Esophagus (tissue), 2 donors: Measurements from ENCODE around the gene MYBPHL. TPM values are rescaled to one million over a fixed set of nuclear protein-coding genes. Genes with fewer than 3 reads are reported as not detected.
A peak's percentile ranks its signal among the peaks of the same experiment; 100 is the strongest.

Experiments
- H3K27ac ChIP-seq, 2 donors: one replicate each; pipeline ENCODE4 v1.5.1; 2013; ENCODE audit warnings: low read depth in 2 of 2, mild to moderate bottlenecking in 2 of 2, inconsistent platforms in 1 of 2, low read length in 1 of 2, moderate library complexity in 1 of 2
- H3K27me3 ChIP-seq, 2 donors: one replicate each; pipeline ENCODE4 v1.6.1; 2013; ENCODE audit warnings: low read length in 2 of 2, control low read depth in 1 of 2, mild to moderate bottlenecking in 1 of 2; ENCODE audit not compliant: insufficient read depth in 2 of 2, control insufficient read depth in 1 of 2
- H3K36me3 ChIP-seq, 2 donors: one replicate each; pipeline ENCODE4 v1.6.1; 2013; ENCODE audit warnings: low read length in 1 of 2; ENCODE audit not compliant: control insufficient read depth in 2 of 2, insufficient read depth in 2 of 2
- H3K4me1 ChIP-seq, 2 donors: one replicate each; pipeline ENCODE4 v1.6.1; 2013; ENCODE audit warnings: low read length in 1 of 2; ENCODE audit not compliant: control insufficient read depth in 2 of 2, insufficient read depth in 2 of 2
- H3K4me3 ChIP-seq, 2 donors: one replicate each; pipeline ENCODE4 v1.5.1; 2013; ENCODE audit warnings: low read length in 2 of 2, mild to moderate bottlenecking in 2 of 2, low read depth in 1 of 2, moderate library complexity in 1 of 2
- H3K9me3 ChIP-seq, 2 donors: one replicate each; pipeline ENCODE4 v1.6.1; 2013; ENCODE audit warnings: mild to moderate bottlenecking in 2 of 2, low read depth in 1 of 2, low read length in 1 of 2, moderate library complexity in 1 of 2; ENCODE audit not compliant: control insufficient read depth in 2 of 2, insufficient read depth in 1 of 2
- WGBS, 2 donors: extraction: QIAGEN DNeasy Blood & Tissue Kit; methylation state at CpG; one replicate each; pipeline ENCODE4 v1.1.7; 2013; 5-methylcytosine and 5-hydroxymethylcytosine counted together
- polyA plus RNA-seq, 2 donors: library from polyadenylated mRNA; stranded (reverse); fragments of 200-250 nt; gene quantifications; one replicate each; pipeline ENCODE4 v1.2.3, GENCODE V29; 2013
- donor health status: healthy with polysubstance abuse.
- donor health status: Bipolar disorder and iron deficiency.

MYBPHL gene
- polyA plus RNA-seq = under 1 TPM; 0.08 to 0.14 TPM

DNA sequence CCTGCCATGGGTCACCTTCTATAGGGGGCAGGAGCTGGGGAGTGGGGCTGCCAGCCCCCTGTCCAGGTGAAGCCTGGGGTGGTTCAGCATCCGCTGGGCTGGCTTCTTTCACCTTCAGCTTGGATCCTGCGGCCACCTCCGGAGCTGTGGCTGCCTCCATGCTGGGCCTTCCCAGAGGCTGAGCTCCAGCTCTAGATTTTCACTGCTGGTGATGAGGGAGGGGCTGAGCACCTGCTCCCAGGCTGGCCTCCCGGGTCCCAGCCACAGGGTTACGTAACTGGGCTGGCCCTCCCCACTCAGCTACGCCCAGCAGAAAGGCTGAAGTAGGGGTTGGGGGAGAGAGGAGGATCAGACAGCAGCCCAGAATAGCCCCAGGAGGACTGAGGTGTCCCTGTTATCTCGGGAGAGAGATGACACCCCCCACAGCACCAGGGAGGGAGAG lies at the start of gene MYBPHL:
Gene MYBPHL, minus strand, starts transcription at position 180 of the 442 bp plus-strand sequence. Its CDS starts 20 bp downstream, at position 160.
- peaks cover 0 to 2% of the 10 kb centered on the region in 2 donors for H3K36me3 ChIP-seq
- H3K4me1 ChIP-seq = no peaks in the 10 kb centered on the region
- H3K9me3 ChIP-seq = no peaks in the 10 kb centered on the region
- H3K27ac ChIP-seq = peak within 1 kb of the TSS; percentile 16 to 27
- 66 to 74% methylated on average over 7 of the region's 7 CpGs for WGBS, 2 donors
- H3K4me3 ChIP-seq = no peak within 1 kb of the TSS
- no peaks in the 10 kb centered on the region for H3K27me3 ChIP-seq

DNA sequence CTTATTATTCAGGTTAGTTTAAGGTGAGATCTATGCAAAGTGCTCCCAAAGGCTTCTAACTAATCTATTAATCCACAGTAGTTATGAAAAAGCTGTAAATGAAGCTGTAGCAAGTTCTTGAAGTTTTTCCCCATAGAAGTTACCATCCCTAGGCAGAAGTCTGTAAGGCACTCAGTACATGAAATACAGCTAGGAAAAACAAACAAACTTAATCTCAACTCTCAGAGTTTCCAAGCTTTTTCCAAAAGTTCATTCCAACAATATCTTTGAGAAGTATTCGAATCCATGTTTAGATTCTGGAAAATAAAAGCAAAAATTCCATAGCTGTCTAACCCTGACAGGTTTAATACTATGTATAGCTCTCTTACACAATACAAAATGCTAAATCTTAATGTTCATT lies 49.7 kb upstream of the MYBPHL start:
- Histone ChIP-seq H3K4me3 (no peak overlapping the region), H3K27ac (no peak overlapping the region), H3K27me3 (no peaks in the 10 kb centered on the region), H3K4me1 (peaks cover under 1% of the 10 kb centered on the region in 2 donors), H3K9me3 (no peaks in the 10 kb centered on the region), H3K36me3 (peaks cover 0 to 2% of the 10 kb centered on the region in 2 donors)
- WGBS, 2 donors = 49 to 68% methylated on average over 1 of the region's 1 CpG

GRCh38 chr1:109354929-109355328 lies 48.1 kb upstream of the MYBPHL start:
- no peak overlapping the region for H3K4me3 ChIP-seq
- H3K27ac ChIP-seq = no peak overlapping the region
- peaks cover 2 to 4% of the 10 kb centered on the region in 2 donors for H3K4me1 ChIP-seq
- peaks cover 0 to 2% of the 10 kb centered on the region in 2 donors for H3K36me3 ChIP-seq
- 94 to 99% methylated on average over 3 of the region's 3 CpGs for WGBS, 2 donors
- no peaks in the 10 kb centered on the region for H3K27me3 ChIP-seq
- H3K9me3 ChIP-seq = no peaks in the 10 kb centered on the region

DNA sequence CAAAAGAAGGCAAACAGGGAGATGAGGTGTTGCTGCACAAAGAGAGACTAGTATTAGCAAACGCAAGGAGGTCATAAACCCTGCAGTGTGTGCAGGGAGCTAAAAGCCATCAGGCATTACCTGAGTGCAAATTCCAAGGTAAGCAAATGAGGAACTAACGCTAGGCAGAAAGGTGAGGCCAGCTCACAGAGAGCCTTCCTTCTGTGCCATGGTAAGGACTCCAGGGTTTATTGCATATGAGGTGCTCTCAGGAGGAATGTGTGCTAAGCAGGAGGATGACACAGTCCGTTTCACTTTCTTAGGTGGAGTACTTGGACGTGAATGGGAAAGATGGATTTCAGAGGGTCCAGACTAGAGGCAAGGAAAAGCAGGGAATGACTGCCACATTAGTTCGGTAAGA lies 44.6 kb upstream of the MYBPHL start:
- no peaks in the 10 kb centered on the region for H3K9me3 ChIP-seq
- whole genome bisulfite sequencing, 2 donors = 75 to 76% methylated on average over 5 of the region's 5 CpGs

GRCh38 chr1:109350655-109351054 lies 43.8 kb upstream of the MYBPHL start:
- peaks cover 2 to 4% of the 10 kb centered on the region in 2 donors for H3K4me1 ChIP-seq
- H3K27me3 ChIP-seq = no peaks in the 10 kb centered on the region
- WGBS, 2 donors = 88 to 91% methylated on average over 1 of the region's 1 CpG
- no peak overlapping the region for H3K4me3 ChIP-seq
- H3K36me3 ChIP-seq = peaks cover 2 to 7% of the 10 kb centered on the region in 2 donors
- no peak overlapping the region for H3K27ac ChIP-seq
- H3K9me3 ChIP-seq = no peaks in the 10 kb centered on the region

More for the DNA sequence above, 44.6 kb upstream of the MYBPHL start:
- no peaks in the 10 kb centered on the region for H3K27me3 ChIP-seq
- H3K27ac ChIP-seq = no peak overlapping the region
- no peak overlapping the region for H3K4me3 ChIP-seq
- peaks cover 2 to 7% of the 10 kb centered on the region in 2 donors for H3K36me3 ChIP-seq
- H3K4me1 ChIP-seq = peaks cover 2 to 4% of the 10 kb centered on the region in 2 donors

DNA sequence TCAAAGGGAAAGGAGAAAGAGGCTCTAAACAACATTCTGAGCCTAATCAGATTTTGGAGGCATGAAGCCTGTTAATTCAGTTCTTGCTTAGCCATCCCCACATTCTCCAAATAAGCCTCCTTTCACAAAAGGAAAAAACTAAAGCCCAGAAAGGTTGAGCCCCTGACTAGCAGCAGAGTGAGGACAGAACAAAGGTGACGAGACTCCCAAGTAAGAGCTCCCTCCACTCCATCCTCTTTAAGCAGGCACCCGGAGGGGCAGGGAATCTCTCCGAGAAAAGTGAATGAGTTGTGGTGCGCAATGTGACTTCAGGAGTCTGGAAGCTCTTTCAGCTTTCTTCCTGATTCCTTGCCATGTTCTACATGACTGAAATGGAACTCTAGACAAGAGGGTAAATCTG lies 43.4 kb upstream of the MYBPHL start:
- H3K27ac ChIP-seq = no peak overlapping the region
- peaks cover 2 to 7% of the 10 kb centered on the region in 2 donors for H3K36me3 ChIP-seq
- no peaks in the 10 kb centered on the region for H3K27me3 ChIP-seq
- no peak overlapping the region for H3K4me3 ChIP-seq
- no peaks in the 10 kb centered on the region for H3K9me3 ChIP-seq
- WGBS, 2 donors = 87 to 95% methylated on average over 4 of the region's 4 CpGs
- H3K4me1 ChIP-seq = peaks cover 2 to 4% of the 10 kb centered on the region in 2 donors

DNA sequence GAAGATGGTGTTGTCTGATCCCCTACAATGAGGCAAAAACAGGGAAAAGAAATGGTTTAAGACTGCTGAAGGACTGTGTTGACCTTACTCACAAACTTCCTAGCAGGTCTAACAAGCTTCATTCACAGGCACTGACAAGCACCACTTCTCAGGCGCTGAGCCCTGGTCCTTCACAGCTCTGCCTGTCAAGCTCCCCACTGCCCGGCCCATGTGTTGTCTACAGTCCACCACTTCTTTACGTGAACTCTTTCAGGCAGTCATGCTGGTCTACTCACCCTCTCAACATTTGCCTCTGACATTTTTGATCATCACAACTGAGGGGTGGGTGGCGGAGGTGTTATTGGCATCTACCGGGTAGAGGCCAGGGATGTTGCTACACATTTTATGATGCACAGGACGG lies 40.7 kb upstream of the MYBPHL start:
- Histone ChIP-seq H3K27ac (no peak overlapping the region), H3K36me3 (peaks cover 0 to 12% of the 10 kb centered on the region in 2 donors), H3K4me1 (peaks cover 2 to 4% of the 10 kb centered on the region in 2 donors), H3K4me3 (no peak overlapping the region), H3K27me3 (no peaks in the 10 kb centered on the region), H3K9me3 (no peaks in the 10 kb centered on the region)
- WGBS, 2 donors = 91 to 92% methylated on average over 6 of the region's 6 CpGs

- Histone ChIP-seq H3K27ac (no peak overlapping the region), H3K36me3 (peaks cover 0 to 8% of the 10 kb centered on the region in 2 donors)
- 45 to 46% methylated on average over 9 of the region's 9 CpGs for WGBS, 2 donors
Measured at GRCh38 chr1:109341944-109342930, 35.4 kb upstream of the MYBPHL start.

GRCh38 chr1:109338608-109339007 lies 31.8 kb upstream of the MYBPHL start:
- WGBS, 2 donors = 97% methylated on average over 3 of the region's 3 CpGs
- Histone ChIP-seq H3K27me3 (no peaks in the 10 kb centered on the region), H3K4me1 (no peaks in the 10 kb centered on the region), H3K36me3 (peaks cover 0 to 14% of the 10 kb centered on the region in 2 donors), H3K4me3 (no peak overlapping the region), H3K27ac (no peak overlapping the region), H3K9me3 (peaks cover 0 to 4% of the 10 kb centered on the region in 2 donors)

More at GRCh38 chr1:109341944-109342930, 35.4 kb upstream of the MYBPHL start:
- H3K4me1 ChIP-seq = no peaks in the 10 kb centered on the region
- no peaks in the 10 kb centered on the region for H3K27me3 ChIP-seq
- no peak overlapping the region for H3K4me3 ChIP-seq
- no peaks in the 10 kb centered on the region for H3K9me3 ChIP-seq
